Germinal center (tissue), 1 donor: ENCODE data around the gene MCRIP1.
"Not testable (repeated sequence)": the region's sequence is repeated elsewhere in the genome, so short reads cannot be mapped to it uniquely, and the experiment has no call there.

Source experiments
- DNase-seq: peaks from one replicate; pipeline ENCODE4 v3.0.0; 2012; ENCODE audit warnings: mixed read lengths, low spot score

Gene MCRIP1

GRCh38 chr17:81840826-81841778 is 8.0 kb upstream of the MCRIP1 start:
- no peak for DNase-seq

- DNase-seq: not testable (repeated sequence)
Observed at GRCh38 chr17:81840059-81840458, 7.0 kb upstream of the MCRIP1 start.

GRCh38 chr17:81839301-81839700 is 6.2 kb upstream of the MCRIP1 start:
- no peak for DNase-seq

GRCh38 chr17:81838753-81839255 is 5.7 kb upstream of the MCRIP1 start:
- DNase-seq: no peak

DNA sequence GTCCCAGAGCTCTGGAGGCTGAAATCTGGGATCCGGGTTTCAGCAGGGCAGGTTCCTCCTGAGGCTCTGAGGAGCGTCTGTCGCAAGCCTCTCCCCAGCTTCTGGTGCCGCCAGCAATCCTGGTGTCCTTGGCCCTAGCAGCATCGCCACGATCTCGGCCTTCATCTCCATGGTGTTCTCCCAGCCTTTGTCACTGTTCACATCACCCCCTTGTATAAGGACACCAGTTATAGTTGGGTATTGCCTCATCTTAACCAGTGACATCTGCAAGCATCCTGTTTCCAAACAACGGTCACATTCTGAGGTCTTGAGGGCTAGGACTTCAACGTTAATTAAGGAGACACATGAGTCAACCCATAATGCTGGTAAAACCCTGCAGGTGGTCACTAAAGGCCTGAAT is 4.5 kb upstream of the MCRIP1 start:
- no peak for DNase-seq

DNA sequence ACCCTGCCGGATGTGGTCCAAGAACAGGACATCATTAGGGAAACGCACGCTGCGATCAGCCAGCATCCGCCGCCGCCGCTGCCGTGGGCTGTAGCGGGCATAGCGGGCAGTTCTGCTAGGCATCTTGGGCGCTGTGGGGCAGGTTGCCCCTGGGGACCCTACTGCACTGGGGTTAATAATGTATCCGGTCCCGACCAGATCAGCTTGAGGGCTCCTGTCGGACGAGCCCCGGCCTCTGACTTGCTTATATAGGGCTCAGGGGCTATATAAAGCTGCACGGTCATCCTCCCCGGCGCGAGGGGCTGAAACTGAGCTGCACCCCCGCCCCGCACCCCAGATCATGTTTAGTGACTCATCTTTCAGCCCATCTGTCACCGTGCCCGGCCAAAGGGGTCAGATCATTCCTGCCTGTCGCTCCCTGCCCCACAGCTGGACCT is 1.8 kb upstream of the MCRIP1 start, which contains the start of gene PPP1R27:
PPP1R27 (minus strand) TSS at position 220 of the 437 bp plus-strand sequence; CDS start at position 123, 97 bp downstream.
- no peak for DNase-seq

DNA sequence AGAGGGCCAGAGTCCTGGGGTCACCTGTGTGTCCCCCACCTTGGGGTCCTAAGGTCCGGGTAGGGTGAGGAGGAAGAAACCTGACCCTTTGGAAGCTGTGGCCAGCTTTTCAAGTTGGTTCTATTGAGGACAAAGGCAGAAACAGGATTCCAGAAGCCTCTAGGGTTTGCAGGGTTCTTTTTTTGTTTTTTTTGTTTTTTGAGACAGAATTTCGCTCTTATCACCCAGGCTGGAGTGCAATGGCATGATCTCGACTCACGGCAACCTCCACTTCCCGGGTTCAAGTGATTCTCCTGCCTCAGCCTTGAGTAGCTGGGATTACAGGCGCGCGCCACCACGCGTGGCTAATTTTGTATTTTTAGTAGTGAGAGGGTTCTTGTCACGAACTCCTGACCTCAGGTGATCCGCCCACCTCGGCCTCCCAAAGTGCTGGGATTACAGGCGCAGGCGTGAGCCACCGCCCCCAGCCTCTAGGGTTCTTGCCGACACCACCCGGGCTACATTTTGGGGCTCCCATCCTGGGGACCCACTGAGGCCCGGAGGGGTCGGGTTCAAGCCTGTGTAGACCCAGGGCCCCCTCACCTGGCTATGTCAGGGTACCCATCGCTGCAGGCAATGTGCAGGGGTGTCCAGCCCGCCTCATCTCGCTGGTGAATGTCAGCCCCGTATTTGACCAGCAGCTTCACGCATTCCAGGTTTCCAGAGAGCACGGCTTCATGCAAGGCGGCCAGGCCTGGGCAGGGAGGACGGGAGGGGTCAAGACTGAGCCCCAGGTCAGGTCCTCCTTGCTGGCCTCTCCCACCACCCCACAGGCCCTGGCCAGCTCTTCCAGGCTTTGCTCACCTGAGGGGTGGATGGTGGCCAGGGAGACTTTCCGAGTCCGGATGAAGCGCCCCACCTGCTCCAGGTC is 1.1 kb upstream of the MCRIP1 start:
- no peak for DNase-seq

DNA sequence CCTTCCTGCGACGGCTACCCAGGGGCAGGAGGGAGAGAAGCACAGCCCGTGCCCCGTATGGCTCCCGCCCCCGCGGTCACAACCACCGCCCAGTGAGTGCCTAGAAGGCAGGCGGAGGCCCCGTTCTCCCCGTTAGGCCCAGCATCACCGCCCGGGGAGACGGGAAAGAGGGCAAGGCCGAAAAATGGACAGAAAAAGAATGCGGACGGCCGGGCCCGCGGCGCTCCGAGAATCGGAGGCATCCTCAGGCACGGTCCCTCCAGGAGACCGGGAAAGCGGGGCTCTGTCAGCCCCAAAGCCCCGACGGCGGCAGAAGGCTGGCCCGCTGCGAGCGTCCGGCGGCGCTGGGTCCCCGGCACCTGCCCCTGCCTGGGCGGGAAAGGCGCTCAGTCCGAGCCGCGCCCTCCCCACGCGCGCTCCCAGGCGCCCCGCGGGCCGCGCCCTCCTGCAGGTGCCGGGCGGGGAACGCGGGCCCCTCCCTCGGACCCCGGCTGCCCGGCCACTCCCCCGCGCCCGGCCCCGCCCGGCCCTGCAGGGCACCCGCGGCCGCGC is 407 bp downstream of the MCRIP1 start:
- no peak for DNase-seq

DNA sequence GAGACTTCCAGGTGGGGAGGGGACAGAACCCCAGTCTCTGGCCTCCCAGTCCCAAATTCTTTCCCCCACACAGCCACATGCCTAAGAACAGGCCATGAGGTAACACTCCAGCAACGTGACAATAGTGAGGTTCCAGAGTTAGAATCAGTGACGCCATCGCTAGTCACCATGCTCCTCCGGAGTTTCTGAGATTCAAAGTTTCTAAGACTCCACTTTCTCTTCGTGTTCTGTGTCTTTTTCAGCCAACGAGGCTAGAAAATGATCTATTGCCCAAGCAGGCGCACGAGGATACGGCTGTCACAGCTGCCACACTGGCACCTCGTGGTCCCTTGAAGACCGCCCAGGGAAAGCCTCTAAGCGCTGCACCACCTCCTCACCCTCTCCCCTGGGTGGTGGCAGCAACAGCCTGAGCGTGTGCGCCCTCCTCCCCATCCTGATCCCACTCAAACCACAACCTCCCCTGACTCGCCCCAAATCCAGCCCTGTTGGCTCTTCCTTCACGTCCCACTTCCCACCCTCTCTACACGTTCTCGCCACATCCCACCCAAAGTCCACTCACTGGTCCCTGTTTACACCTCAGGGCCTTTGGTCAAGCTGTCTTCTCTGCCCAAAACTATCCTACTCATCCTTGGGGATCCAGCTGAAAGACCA is 1.0 kb downstream of the MCRIP1 start:
- DNase-seq: no peak

- no peak for DNase-seq
Observed at GRCh38 chr17:81831563-81831956, 1.5 kb downstream of the MCRIP1 start.

GRCh38 chr17:81829858-81830257 is 3.2 kb downstream of the MCRIP1 start:
- DNase-seq: no peak

GRCh38 chr17:81828656-81829055 is 4.4 kb downstream of the MCRIP1 start:
- DNase-seq: no peak

DNA sequence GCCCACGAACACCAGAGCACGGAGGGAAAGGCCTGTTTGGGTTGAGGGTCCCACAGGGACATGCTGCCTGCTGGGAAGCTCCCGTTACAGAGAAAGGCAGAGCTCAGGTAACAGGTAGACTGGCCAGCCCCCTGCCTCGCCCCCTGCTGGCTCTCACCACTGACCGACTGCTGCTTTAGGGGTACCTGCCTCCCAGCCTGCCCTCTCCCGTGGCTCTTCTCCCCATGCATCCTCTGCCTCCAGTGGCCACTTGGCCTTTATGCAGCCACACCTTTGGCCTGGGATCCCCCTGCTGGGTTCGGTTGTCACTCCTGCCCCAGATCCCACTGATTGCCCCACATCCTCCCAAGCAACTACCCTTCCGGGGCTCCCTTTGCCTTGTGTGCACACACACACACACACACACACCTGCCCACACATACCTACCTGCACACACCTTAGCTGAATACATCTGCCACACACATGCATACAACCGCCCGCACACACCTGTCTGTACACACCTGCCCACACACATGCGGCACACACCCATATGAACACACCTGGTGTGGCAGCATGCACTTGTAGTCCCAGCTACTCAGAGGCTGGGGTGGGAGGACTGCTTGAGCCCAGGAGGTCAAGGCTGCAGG is 7.1 kb downstream of the MCRIP1 start:
- DNase-seq: no peak

- no peak for DNase-seq
Observed at GRCh38 chr17:81824595-81824994, 8.5 kb downstream of the MCRIP1 start.

DNA sequence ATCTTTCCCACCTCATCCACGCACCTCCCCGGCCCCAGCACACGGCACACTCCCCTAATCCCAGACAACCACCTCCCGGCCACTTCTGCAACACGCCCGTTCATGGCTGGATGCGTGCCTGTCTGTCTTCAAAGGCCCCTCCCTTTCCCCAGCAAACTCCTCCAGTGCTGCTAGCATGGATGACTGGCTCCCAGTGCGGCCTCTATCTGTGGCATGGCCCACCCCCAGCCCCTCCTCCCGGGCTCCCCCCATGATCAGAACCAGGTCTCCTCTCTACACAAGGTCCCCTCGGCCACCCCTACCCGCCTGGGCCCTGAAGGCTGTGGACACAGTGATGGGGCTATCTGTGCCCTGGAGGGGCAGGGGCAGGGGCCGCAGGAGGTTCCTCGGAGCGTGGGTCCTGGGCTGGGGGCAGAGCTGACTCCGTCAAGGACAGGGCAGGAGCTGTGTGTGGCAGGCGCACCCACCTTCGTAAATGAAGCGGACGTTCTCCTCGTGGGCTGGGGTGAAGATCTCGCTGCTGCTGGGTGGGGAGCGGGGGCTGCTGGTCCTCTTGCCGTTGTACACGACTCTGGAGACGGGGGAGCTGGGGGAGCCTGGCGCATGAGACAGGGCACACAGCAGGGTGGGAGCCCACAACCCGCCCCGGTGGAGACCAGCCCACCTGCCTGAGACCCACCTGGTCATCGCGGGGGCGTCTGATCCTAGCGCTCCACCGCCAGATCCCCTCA is 9.1 kb downstream of the MCRIP1 start:
- no peak for DNase-seq

DNA sequence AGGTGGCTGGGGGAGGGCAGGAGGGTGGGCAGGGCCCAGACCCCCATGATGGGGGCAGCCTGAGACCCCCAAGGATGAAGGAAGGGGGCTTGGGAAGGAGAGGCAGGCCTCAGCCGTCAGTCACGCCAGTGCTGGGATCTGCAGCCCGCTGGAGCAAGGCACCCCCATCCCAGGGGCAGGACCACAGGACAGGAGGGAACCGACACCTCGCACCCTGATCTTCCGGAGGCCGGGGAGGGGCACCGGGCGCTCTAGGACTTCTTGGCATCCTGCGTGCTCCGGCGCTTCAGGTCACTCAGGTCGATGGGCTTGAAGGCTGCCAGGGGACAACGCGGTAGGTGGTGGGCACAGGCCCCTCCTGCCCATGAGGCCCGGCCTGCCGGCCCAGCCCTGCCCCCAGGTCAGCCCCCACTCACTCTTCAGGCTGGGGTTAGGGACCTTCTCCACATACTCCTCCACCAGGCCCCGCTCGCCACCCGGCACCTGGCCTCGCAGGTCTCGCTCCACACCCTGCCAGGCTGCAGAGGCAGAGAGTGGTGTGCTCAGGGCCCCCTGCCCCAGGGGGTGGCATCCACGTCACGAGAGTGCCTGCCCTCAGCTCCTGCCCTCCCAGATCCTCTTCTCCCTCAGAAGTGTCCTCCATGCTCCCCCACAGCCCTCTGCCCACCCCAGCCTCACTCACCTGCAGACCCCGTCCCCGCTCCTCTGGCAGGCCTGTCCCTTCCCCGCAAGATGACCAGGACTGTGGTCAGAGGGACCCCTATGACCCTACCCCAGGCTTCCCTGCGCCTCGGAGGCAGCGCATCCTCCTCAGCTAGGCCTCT is 9.9 kb downstream of the MCRIP1 start:
- DNase-seq: no peak

- DNase-seq: no peak
Observed at GRCh38 chr17:81822312-81822637, 10.8 kb downstream of the MCRIP1 start.

DNA sequence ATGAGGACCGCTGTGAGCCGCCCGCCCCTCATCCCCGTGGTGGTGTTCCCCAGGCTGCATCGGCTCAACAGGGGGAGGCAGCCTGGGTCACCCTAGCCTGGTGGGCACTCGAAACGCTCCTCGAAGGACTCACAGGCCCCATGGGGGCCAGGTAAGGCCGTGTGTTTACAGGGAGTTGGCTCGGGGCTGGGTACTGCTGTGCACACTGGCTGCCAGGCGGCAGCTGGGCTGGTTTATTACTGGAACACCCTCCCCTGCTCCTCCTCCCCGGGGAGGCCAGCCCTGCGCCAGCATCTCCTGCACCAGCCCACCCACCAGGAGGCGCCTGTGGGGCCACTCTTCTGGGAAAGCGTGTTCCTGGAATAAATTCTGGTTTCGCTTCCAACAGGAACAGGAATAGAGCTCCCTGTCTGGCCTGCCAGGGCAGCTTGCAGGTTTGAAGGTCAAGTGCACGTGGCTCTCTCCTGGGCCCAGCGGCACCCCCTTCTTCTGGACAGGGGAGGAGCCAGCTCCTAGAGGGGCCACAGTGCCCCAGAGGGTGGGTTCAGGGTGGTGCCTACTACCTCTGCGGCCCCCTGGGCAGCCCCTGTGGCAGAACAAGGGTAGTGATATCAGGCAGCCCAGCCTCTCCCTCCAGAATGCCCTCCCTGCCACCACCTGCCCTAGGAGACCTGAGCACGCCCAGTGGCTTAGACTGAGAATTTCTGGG is 11.3 kb downstream of the MCRIP1 start:
- DNase-seq: no peak

DNA sequence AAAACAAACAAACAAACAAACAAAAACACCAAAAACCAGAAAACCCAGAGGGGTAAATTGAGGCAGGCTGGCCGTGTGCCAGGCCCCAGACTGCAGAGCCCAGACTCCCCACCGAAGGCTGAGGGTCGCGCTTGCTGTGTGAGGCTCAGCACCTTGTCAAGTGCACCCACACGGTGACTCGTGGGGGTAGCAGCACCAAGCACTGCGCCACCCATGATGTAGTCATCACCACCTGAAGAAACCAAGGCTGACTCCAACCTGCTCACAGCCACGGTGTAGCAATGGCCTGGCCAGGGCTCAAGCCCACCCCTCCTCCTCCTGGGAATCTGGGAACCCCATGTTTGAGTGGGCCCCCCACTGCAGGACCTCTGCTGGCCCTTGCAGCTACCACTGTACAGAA is 11.9 kb downstream of the MCRIP1 start:
- no peak for DNase-seq
